CD4-positive, alpha-beta T cell (primary cell): ENCODE results near the gene KRT5. TPM values are rescaled to one million over a fixed set of nuclear protein-coding genes. Genes with fewer than 3 reads are reported as not detected.

Source experiments
- ATAC-seq: fragments of 200-7000 bp; cut with Tn5 transposase; one replicate; pipeline ENCODE4 v1.10.0; 2022; ENCODE audit warnings: mild to moderate bottlenecking; ENCODE audit not compliant: poor library complexity
- CTCF ChIA-PET: fragments of 350-600 bp; sonication (Branson Sonifier 250); formaldehyde crosslinking; loops from one replicate; lab custom pipeline; 2021; ENCODE audit warnings: antibody characterized with exemption, inconsistent platforms; lab: Charles Lee
- POLR2A ChIA-PET: fragments of 350-600 bp; sonication (Branson Sonifier 250); formaldehyde crosslinking; loops from one replicate; lab custom pipeline; 2021; ENCODE audit warnings: antibody characterized with exemption, inconsistent platforms; lab: Charles Lee
- DNase-seq, 14 experiments: peaks; one replicate each; pipeline ENCODE4 v3.0.0-alpha.2; 2013 to 2020; ENCODE audit warnings: mixed read lengths in 2 of 14
- H3K27ac ChIP-seq, 2 donors: one replicate each; pipeline versions ENCODE4 v1.5.1 to v1.7.0; 2013; ENCODE audit warnings: low read length in 2 of 2, low read depth in 1 of 2, mild to moderate bottlenecking in 1 of 2
- H3K27me3 ChIP-seq, 2 experiments: 1 replicate in 1 of 2; 2 replicates in 1 of 2; pipeline versions ENCODE4 v1.6.1 to v1.7.0; 2013; ENCODE audit warnings: low read length in 2 of 2, control low read depth in 1 of 2, mild to moderate bottlenecking in 1 of 2, moderate library complexity in 1 of 2; ENCODE audit not compliant: insufficient read depth in 2 of 2, control insufficient read depth in 1 of 2
- H3K36me3 ChIP-seq: one replicate; pipeline ENCODE4 v1.6.1; 2013; ENCODE audit warnings: low read length, control low read depth; ENCODE audit not compliant: insufficient read depth
- H3K4me1 ChIP-seq: one replicate; pipeline ENCODE4 v1.6.1; 2013; ENCODE audit warnings: low read length, control low read depth; ENCODE audit not compliant: insufficient read depth
- H3K4me3 ChIP-seq: one replicate; pipeline ENCODE4 v1.5.1; 2013; ENCODE audit warnings: mild to moderate bottlenecking, low read length, moderate library complexity
- H3K9me3 ChIP-seq, 2 experiments: 1 replicate in 1 of 2; 2 replicates in 1 of 2; pipeline versions ENCODE4 v1.6.1 to v1.7.0; 2013; ENCODE audit warnings: low read length in 2 of 2, mild to moderate bottlenecking in 2 of 2, control low read depth in 1 of 2, moderate library complexity in 1 of 2; ENCODE audit not compliant: control insufficient read depth in 1 of 2, insufficient read depth in 1 of 2
- H3K27ac Mint-ChIP-seq: one replicate; pipeline ENCODE4 v1.8.0; 2020; ENCODE audit warnings: mixed read lengths
- H3K27me3 Mint-ChIP-seq: one replicate; pipeline ENCODE4 v1.8.0; 2021; ENCODE audit warnings: mixed read lengths
- H3K36me3 Mint-ChIP-seq: one replicate; pipeline ENCODE4 v1.8.0; 2021; ENCODE audit warnings: low read depth, mixed read lengths
- H3K4me1 Mint-ChIP-seq: one replicate; pipeline ENCODE4 v1.8.0; 2021; ENCODE audit warnings: low read depth, mixed read lengths
- H3K4me3 Mint-ChIP-seq: one replicate; pipeline ENCODE4 v1.8.0; 2020; ENCODE audit warnings: mild to moderate bottlenecking, mixed read lengths
- H3K9me3 Mint-ChIP-seq: one replicate; pipeline ENCODE4 v1.8.0; 2020; ENCODE audit warnings: mixed read lengths
- intact Hi-C, 2 experiments: fragments of 100-400 bp; cut with DNase I in 1 of 2; cut with micrococcal nuclease in 1 of 2; formaldehyde crosslinking; loops; one replicate each; pipeline versions ENCODE4 v1.15.1 to v1.9.0; 2023 to 2025; cut with DNase I, micrococcal nuclease
- total RNA-seq, 174 experiments: library from RNA in 2 of 174; stranded (reverse) in 2 of 174; gene quantifications; one replicate each; pipeline ENCODE4 v1.2.3 and lab custom pipeline; 2021 to 2026
- TF ChIP-seq, protein P1 (sequence below): fragments of 200-600 bp; IDR thresholded peaks from one replicate; pipeline ENCODE4 v1.8.0; 2022; ENCODE audit warnings: antibody characterized with exemption, mild to moderate bottlenecking

KRT5 gene
- total RNA-seq, 2 experiments from 2014 or later, result 0.60 to 0.81 TPM

DNA sequence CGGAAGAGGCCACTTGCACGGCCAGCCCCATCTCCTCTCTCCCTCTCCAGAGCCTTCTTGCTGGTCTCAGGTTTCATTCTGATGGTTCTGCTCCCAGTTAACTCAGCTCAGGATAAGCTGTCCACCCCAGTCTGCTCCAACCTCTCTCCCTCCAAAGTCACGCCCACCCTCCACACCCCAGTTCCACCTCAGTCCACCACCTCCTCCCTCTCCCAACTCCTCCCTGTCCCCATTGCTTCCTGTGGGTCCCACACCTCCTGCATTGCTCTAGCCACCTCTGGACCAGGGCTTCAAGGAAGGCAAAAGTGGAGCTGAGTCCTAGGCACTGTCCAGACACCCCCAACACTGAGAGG is 19.6 kb upstream of the KRT5 start:
- CTCF ChIA-PET, result no interaction called here

DNA sequence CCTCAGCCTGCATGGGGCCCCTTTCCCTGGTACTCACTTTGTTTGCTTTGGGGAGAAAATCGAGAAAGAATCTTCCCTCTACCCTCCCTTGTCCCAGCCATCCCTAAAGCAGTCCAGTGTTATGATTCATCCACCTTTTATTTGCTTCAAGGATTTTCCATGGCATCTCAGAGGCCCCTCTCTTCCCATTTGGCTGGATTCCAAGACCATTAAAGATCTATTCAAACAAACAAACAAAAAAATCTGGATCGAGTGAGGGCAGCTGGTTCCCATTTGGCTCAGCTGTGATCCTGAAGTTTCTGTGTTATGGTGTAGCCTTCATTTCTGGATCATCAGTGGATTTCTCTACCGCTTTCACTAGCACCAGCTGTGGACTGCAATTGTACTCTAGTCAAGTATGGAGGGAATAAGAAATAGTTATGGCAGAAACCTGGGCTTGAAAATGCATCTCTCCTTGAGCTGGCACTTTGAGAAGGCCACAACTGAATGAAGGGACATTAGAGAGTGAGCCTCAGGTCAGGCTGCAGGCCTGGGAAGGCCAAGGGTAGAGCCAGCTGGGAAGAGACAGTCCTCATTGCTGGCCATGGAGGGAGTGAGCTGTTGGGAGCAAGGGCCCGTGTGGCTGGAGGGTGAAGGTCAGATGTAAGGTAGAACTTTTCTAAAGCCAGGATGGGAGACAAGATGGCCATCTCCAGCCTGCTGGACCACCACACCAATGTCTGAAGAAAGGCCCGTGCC is 19.1 kb upstream of the KRT5 start:
- CTCF ChIA-PET, result no interaction called here

More for the DNA sequence above, 19.6 kb upstream of the KRT5 start:
- Mint-ChIP-seq H3K4me1 (no peaks in the 10 kb centered on the region), H3K4me3 (no peak overlapping the region), H3K36me3 (no peaks in the 10 kb centered on the region), H3K27me3 (no peaks in the 10 kb centered on the region), H3K9me3 (no peaks in the 10 kb centered on the region), H3K27ac (no peak overlapping the region)
- Histone ChIP-seq H3K27me3 (peaks cover 0 to 3% of the 10 kb centered on the region in 2 experiments), H3K27ac (no peak overlapping the region), H3K4me1 (no peaks in the 10 kb centered on the region), H3K36me3 (no peaks in the 10 kb centered on the region), H3K4me3 (no peak overlapping the region), H3K9me3 (no peaks in the 10 kb centered on the region)
- no peak for DNase-seq
- intact Hi-C loops, result no loop called here
- POLR2A ChIA-PET, result no interaction called here
- TF ChIP-seq, protein P1, sequence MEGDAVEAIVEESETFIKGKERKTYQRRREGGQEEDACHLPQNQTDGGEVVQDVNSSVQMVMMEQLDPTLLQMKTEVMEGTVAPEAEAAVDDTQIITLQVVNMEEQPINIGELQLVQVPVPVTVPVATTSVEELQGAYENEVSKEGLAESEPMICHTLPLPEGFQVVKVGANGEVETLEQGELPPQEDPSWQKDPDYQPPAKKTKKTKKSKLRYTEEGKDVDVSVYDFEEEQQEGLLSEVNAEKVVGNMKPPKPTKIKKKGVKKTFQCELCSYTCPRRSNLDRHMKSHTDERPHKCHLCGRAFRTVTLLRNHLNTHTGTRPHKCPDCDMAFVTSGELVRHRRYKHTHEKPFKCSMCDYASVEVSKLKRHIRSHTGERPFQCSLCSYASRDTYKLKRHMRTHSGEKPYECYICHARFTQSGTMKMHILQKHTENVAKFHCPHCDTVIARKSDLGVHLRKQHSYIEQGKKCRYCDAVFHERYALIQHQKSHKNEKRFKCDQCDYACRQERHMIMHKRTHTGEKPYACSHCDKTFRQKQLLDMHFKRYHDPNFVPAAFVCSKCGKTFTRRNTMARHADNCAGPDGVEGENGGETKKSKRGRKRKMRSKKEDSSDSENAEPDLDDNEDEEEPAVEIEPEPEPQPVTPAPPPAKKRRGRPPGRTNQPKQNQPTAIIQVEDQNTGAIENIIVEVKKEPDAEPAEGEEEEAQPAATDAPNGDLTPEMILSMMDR, result no peak
- no peak for ATAC-seq

DNA sequence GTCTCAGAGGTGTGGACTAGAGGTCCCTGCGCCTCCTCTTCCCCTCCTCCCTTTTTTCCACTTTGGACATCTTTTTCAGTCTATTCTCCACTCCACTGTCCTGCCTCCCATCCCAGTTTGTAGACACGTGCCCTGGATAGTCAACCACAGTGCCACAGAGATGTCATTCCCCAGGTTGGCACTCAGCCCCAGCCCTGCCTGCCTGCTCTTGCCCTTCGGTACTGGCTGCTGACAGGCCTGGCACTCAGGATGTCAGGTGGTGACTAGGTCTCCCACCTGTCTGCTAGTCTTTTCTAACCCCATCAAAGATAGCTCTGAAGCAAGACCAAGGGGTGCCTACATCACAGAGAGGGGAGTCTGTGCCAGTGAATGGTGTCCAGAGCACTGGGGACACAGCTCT is 16.9 kb upstream of the KRT5 start:
- no peaks in the 10 kb centered on the region for H3K4me1 Mint-ChIP-seq
- ATAC-seq (no peak), DNase-seq (no peak)
- H3K9me3 Mint-ChIP-seq, result no peaks in the 10 kb centered on the region
- no peaks in the 10 kb centered on the region for H3K36me3 Mint-ChIP-seq
- no peaks in the 10 kb centered on the region for H3K27me3 ChIP-seq
- CTCF ChIA-PET, result no interaction called here
- TF ChIP-seq, protein P1, result no peak
- H3K4me1 ChIP-seq, result no peaks in the 10 kb centered on the region
- H3K36me3 ChIP-seq, result no peaks in the 10 kb centered on the region
- no peak overlapping the region for H3K27ac ChIP-seq
- no peak overlapping the region for H3K4me3 Mint-ChIP-seq
- intact Hi-C loops, result no loop called here
- no peaks in the 10 kb centered on the region for H3K27me3 Mint-ChIP-seq
- no peak overlapping the region for H3K4me3 ChIP-seq
- no peaks in the 10 kb centered on the region for H3K9me3 ChIP-seq
- POLR2A ChIA-PET, result no interaction called here
- no peak overlapping the region for H3K27ac Mint-ChIP-seq

More for the DNA sequence above, 19.1 kb upstream of the KRT5 start:
- H3K27me3 Mint-ChIP-seq, result no peaks in the 10 kb centered on the region
- no peak for DNase-seq
- Histone ChIP-seq H3K4me3 (no peak overlapping the region), H3K27me3 (no peaks in the 10 kb centered on the region), H3K27ac (no peak overlapping the region), H3K9me3 (no peaks in the 10 kb centered on the region), H3K4me1 (no peaks in the 10 kb centered on the region), H3K36me3 (no peaks in the 10 kb centered on the region)
- no peaks in the 10 kb centered on the region for H3K4me1 Mint-ChIP-seq
- no peaks in the 10 kb centered on the region for H3K9me3 Mint-ChIP-seq
- ATAC-seq, result no peak
- TF ChIP-seq, protein P1, result no peak
- no peaks in the 10 kb centered on the region for H3K36me3 Mint-ChIP-seq
- H3K4me3 Mint-ChIP-seq, result no peak overlapping the region
- POLR2A ChIA-PET, result no interaction called here
- intact Hi-C loops, result no loop called here
- H3K27ac Mint-ChIP-seq, result no peak overlapping the region
